ENCODE results near the gene MCTP1.

MCTP1 gene

DNA sequence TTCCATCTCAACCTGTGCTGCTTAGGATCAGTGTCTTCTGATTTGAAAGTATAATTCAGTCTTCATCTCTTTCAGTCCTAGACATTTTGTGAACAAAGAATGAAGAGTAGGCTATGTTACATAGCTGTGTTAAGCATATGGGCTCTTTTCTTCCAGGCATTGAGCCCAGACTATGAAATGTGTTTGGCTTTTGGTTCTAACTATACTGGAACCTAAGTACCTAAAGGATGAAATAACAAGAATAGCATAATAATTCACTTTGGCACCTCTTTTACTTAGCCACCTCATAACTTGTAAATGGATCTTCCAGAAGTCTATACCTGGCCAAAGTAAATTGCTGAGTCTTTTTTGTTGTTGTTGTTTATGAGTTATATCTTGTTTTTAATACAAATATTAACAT lies 595.0 kb downstream of the MCTP1 start:
- DNase-seq, result no peak

DNA sequence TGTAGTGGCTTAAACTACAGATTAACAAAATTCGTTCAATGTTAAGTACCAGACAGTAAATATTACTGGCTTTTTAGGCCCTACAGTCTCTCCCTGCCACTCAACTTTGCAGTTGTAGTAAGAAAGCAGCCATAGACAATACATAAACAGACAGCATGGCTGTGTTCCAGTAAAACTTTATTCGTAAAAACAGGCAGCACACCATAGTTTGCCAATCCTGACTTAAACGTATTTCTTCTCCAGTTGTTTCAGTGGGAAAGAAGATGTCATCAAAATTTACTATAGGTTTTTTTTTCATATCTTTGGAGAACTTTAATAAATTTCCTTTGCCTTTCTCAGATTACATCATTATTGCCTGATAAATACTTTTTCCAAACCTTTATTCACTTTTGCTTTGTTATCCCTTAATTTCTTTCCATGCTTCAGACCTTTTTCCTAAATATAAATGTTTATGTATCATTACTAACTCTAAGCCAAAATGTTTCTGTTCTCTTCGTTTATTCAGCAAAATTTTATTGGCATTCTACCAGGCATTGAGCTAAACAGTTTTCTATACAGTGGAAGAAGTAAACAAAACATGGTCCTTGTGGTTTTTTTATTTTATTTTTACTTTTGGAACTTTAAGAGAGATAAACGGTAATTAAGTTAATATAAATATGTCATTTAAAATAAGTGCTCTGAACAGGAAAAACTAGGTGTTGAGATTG lies 601.9 kb downstream of the MCTP1 start:
- no peak for DNase-seq

DNA sequence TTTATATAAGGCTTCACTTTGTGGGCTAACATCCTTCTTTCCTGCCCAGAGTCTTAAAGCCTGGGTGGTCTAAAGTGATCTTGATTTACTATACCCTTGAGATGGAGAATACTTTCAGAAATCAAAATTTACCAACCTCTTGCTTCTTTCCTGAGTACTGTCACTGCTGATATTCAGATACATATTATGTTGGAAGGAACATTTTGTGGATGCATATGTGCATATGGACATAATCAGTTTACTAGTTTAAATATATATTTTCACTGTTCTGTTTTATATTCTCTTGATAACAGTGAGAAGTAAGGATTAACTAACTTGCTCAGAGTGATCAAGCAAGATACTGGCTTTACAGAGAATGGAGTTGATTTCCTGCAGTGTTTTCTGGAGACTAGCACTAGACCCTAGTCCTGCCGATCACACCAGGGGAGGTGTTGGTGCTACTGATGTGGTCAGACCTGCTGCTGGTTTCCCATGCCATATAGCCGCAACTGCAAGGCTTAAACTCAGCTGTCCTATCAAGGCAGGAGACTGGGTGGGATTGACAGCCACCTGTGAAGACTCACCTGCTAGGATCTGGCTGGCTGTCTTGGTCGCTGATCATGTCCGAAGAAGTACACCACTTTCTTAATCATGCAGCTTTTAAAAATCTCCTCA lies 608.8 kb downstream of the MCTP1 start:
- no peak for DNase-seq

DNA sequence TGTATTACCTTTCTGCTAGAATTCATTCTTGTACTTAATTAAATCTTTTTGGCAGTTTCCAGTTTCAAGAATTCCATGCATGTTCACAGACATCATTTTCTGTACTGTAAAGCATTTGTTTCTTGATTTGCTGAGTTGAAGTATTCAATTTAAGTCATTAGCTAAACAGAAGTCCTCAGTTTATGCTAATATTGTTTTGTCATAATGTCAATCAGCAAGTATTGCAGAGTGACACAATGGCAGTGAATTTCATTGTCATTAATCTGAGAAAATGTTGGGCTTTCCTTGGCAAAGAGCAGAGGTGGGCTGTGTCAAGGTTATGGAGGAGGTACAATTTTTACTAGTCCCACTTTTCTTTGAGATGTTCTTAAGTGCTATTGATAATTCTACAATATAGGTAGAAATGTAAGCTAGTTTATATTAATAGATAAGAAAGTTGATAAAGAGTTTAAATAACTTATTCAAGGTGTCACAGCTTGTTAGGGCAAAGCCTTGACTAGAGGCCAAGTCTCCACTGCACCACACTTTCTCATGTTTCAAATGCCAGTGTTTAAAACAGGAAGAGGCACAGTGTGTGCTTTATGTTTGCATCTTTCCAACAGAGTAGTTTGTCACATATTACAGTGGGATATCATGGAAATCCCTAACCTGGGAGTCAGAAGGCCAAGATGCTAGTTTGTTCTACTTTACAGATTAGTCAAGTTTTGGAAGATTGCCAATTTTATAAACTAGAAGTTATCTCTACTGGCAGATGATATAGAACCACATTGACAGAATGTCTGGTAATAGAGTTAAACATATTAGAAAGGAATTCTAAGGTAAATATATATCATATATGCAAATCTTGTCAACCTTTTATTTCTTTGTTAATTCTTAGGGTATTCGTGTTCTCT lies 610.2 kb downstream of the MCTP1 start:
- no peak for DNase-seq

DNA sequence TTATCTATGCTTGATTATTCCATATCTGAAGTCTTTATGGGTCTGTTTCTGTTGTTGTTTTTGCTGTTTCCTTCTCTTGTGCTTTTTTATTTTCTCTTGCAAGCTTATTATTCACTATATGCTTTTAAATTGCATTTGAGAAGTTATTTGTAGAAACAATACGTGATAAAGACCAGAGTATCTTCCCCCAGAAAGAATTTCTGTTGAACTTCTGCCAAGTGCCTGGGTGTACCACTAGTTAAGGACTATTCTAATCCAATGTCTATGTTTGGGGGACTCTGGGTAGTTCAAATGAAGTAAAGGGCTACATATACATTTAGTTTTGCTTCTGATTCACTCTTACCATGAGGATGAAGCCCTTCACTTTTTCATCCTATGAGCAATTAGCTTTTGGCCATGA lies 612.1 kb downstream of the MCTP1 start:
- DNase-seq, result no peak

DNA sequence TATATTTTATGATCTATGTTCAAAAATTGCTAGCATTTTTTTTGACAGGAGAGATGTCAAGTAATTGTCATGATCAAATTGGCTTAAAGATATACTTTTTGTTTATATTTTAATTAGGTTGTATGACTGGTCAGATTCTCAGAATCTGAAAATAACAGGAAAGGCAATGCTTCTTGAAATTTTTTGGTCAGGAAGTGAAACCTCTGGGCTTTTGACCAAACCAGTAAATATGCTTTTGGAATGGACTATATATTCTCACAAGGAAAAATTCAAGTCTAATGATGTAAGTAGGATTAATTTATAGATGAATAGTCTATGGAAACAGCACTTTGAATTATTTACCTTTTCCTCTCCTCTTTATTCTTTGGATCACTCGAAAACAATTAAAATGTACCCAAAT lies 614.2 kb downstream of the MCTP1 start:
- no peak for DNase-seq

DNA sequence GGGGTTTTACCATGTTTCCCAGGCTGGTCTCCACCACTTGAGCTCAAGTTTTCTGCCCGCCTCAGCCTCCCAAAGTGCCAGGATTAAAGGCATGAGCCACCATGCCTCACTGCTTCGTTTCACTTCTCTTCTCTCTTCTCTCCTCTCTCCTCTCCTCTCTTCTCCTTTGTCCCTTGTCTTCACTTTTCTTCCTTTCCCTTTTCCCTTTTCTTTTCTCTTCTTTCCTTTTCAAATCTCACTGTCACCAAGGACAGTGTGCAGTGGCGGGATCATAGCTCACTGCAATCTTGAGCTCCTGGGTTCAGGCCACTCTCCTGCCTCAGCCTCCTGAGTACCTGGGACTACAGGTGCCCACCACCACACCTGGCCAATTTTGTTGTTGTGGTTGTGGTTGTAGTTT lies 617.0 kb downstream of the MCTP1 start:
- DNase-seq, result no peak

DNA sequence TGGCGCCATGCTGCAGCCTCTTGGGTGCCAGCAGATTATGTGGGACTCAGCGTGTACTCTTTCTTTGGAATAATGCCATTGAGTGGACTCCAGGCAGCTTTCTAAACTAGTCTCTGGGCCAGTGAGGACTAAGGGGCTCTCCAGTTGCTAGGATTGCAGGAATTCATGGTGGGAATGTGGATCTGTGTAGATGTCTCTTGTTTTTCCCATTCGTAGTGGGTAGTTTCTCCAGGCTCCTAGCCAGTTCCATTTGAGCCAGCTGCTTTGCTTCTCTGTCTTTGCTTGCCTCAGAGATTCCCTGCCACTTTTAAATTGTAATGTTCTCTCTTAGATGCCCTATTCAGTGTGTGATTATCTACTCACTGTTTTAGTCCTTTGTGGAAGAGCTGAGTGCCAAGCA lies 623.8 kb downstream of the MCTP1 start:
- no peak for DNase-seq

DNA sequence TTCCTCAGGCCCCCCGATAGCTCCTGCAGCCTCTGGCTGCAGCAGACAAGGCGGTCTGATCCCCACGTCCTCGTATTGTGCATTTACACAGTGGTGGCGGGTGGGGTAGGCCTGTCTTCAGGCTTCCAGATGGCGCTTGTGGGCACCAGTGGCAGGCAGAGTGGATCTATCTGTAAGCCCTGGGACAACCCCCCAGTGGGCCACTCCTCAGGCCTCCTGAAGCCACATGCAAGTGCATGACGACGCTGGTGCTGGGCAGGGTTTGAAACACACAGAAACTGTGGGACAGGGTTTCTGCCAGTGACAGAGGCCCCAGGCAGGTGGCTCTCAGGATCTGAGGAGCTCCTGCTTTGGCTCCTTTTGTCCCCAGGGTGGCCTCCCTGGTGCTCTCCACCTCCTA lies 624.4 kb downstream of the MCTP1 start:
- no peak for DNase-seq

DNA sequence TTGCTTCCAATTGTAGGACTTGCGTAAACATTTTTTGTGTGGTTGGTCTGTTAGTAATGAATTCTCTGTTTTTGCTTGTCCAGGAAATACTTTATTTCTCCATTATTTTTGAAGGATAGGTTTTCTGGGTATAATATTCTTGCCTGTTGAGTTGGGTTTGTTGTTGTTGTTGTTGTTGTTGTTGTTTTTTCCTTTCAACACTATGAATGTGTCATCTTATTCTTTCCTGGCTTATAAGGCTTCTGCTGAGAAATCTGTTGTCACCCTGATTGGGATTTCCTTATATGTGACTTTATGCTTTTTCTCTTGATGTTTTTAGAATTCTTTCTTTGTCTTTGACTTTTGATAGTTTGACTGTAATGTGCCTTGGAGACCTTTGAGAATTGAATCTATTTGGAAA lies 626.6 kb downstream of the MCTP1 start:
- DNase-seq, result no peak

All from activated CD4-positive, alpha-beta T cell treated with anti-CD3 and anti-CD28 coated beads, Interleukin-2, amount 50 U/mL, for 48 hours (primary cell).